GM06990 (cell line): Measurements from ENCODE around the gene ASCC3.

Experiments
- DNase-seq: peaks from one replicate; pipeline ENCODE4 v3.0.0-alpha.2; 2011; ENCODE audit not compliant: insufficient read length; ENCODE audit errors: extremely low read depth
- H3K27me3 ChIP-seq: replicated peaks from 2 replicates; pipeline ENCODE4 v1.6.0; 2011; ENCODE audit warnings: low read length; ENCODE audit not compliant: control insufficient read depth, insufficient read depth
- H3K36me3 ChIP-seq: 2 replicates; pipeline ENCODE4 v1.5.1; 2011; ENCODE audit warnings: low read length; ENCODE audit not compliant: control insufficient read depth, insufficient read depth
- H3K4me3 ChIP-seq: replicated peaks from 2 replicates; pipeline ENCODE4 v1.5.1; 2011; ENCODE audit warnings: low read depth, mild to moderate bottlenecking, control low read depth, low read length
- TF ChIP-seq, protein P1 (sequence below): IDR thresholded peaks from 2 replicates; pipeline ENCODE4 v1.5.1; 2011; ENCODE audit warnings: low read length, control low read depth, mild to moderate bottlenecking, inconsistent platforms; ENCODE audit not compliant: insufficient read depth, poor library complexity, severe bottlenecking

Gene ASCC3

DNA sequence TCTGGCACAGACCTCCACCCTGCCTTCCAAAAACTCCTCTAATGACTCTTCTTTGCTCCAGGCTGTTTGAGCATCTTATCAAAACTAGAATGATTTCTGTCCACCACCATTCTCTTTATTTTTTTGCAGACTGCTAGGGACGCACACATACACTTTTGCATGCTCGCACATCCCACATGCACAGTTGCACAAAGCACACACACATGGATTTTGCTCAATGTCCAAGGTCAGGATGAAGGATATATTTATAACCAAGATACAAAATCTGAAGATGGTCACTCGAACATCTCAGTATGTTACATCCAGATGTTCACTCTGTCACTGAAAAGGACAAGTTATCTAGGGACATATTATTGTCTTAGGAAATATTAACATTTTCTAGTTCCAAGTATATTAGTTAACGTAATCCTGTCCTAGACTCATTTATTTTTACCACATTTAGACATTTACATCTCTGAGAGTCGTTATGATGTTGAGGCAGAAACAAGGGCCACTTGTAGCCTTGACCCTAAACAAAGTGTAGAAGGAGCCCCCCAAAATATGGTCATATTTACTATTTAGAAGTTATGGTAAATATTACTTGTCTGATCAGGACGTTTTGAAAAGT is 413.0 kb downstream of the ASCC3 start:
- TF ChIP-seq, protein P1, sequence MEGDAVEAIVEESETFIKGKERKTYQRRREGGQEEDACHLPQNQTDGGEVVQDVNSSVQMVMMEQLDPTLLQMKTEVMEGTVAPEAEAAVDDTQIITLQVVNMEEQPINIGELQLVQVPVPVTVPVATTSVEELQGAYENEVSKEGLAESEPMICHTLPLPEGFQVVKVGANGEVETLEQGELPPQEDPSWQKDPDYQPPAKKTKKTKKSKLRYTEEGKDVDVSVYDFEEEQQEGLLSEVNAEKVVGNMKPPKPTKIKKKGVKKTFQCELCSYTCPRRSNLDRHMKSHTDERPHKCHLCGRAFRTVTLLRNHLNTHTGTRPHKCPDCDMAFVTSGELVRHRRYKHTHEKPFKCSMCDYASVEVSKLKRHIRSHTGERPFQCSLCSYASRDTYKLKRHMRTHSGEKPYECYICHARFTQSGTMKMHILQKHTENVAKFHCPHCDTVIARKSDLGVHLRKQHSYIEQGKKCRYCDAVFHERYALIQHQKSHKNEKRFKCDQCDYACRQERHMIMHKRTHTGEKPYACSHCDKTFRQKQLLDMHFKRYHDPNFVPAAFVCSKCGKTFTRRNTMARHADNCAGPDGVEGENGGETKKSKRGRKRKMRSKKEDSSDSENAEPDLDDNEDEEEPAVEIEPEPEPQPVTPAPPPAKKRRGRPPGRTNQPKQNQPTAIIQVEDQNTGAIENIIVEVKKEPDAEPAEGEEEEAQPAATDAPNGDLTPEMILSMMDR, result no peak
- H3K36me3 ChIP-seq, result no peaks in the 10 kb centered on the region
- H3K27me3 ChIP-seq, result peaks cover 5% of the 10 kb centered on the region
- no peak for DNase-seq
- no peak overlapping the region for H3K4me3 ChIP-seq

DNA sequence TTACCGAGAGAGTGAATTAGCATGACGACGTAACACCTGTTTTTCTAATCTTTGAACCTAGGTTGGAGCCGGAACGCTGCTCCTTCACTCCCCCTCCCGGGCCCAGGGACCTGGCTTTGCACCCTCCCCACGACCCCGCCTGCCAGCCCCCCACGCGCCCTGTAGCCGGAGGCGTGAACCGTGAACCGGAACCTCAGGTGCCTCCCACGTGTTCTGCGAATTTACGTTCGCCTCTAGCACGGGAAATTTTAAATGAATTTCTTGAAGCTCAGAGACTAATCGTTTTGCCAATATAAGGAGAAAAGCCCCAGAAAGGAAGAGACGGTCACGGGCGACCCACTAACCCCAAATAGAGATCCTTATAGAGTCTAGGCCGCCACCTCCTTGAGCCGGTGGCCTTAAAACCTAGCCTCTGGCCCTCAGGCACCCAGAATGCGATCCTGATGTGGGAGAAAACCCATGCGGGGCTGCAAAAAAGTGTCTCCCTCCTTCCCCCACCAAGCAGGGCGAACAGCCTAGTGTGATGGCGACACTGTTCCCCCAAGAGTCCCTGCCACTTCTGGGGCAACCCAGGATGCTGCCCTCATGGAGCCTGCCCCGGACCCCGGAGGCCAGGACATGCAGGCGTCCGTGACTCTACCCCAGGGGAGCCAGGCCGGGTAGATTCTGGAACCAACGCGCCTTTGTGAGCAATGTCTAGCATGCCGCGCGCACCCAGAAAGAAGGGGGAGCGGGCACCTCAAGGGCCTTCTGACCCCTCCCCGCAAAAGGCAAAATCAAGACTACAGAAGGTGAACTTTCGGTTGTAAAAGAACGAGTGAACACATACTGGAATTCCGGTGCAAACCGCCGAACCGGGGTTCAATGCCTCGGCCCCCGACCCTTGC is 413.8 kb downstream of the ASCC3 start:
- peaks cover 5% of the 10 kb centered on the region for H3K27me3 ChIP-seq
- H3K4me3 ChIP-seq, result no peak overlapping the region
- no peak for DNase-seq
- TF ChIP-seq, protein P1, result no peak
- no peaks in the 10 kb centered on the region for H3K36me3 ChIP-seq

DNA sequence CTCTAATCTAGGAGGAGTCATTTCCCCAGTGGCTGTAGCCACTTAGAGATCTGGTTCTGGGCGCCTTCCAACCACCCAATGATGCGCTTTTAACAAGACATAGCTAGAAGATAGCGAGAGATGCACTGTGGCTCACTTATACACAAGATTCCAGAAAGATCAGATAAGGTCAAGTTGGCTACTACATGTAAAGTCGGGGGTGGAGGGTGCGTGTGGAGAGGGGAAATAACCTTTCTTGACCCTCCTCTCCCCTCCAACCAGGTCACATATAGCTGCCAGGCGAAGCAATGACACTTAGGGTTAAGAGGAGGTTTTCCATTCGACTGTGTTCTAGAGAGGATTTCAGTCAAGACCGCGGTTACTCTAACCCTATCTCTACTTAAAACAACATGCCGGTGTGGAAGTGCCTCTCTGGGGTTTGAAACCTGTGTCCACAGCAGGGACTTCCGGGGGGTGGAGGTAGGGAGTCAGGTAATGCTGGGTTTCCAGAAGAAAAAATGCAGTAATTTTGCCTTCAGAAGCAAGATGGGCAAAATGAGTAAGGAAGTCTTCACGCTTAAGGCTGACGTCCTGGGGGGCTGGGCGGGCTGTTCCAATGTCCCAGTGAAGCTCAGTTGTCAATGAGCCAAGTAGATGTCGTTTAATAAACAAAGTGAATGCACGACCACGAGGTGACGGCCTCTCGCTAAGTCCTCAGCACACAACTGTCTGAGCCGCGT is 414.6 kb downstream of the ASCC3 start:
- no peak for DNase-seq
- Histone ChIP-seq H3K4me3 (no peak overlapping the region; the same call in 1 of the 2 replicates), H3K36me3 (no peaks in the 10 kb centered on the region), H3K27me3 (peaks cover 5% of the 10 kb centered on the region)
- TF ChIP-seq, protein P1, result no peak

DNA sequence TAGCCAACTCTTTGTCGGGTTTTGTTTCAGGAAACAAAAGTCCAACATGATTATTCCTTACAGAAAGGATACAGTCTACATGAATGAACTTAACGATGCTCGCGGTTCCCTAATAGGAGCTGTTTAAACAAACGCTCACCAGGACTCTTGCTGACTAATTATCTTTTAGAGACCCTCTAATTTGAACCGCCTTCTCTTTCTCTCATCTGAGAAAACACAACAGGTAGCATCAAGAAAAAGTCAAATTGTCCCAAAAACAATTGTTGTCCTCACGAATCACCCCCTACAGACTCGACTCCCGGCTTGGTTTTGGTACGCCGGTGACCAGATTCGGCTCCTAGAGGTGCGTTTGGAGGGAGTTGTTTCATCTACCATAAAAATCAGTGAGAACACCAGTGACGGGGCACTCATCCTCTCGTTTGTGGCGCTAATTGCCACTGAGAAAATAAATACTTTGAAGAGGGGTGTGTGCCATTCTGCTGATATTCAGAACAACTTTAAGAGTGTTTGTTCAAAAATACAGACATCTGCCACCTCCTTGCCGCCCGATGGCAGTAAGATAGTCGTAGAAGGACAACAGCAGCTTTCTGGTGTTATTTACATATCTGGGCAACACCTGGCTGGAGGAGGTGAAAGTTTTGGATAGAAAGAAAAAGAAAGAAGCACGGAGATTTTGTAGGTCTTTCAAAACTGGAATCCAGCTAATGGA is 415.3 kb downstream of the ASCC3 start:
- H3K36me3 ChIP-seq, result no peaks in the 10 kb centered on the region
- peaks cover 5% of the 10 kb centered on the region for H3K27me3 ChIP-seq
- no peak for DNase-seq
- TF ChIP-seq, protein P1, result no peak
- H3K4me3 ChIP-seq, result no peak overlapping the region

DNA sequence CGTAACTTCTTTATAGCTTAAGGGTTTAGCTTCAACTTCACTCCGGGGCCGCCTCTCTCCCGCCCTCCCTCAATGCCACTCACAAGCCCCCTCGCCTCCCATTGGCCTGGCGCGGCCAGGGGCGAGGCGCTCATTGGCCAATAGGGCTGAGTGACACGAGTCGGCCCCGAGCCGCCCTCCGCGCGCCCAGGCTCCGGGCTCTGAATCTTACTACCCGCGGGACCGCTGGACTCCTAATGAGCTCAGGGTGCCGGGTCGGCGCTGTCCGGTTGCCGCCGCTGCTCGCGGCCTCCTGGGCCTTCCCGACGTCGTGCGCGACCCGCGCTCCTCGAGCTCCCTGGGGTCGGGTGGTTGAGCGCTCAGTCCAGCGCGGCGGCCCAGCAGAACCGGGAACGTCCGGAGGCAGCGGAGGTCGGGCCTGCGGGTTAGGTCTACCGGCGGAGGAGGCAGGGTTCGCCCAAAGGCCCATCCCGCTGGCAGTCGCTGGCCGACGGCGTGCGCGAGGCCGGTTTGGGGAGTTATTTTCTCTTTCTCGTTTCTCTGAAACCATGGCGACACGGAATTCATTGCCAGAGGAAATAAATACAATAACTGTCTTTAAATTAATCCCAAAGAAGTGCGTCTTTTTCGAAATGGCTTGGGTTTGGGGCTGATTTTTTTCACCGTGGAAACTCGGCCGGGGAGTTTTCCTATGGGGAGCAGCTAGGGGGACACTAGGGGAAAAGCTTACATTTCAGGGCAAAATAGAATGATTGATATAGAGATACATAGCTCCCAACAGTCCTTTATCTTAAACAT is 416.0 kb downstream of the ASCC3 start, which contains the start of gene SIM1:
TSS of gene SIM1 (minus strand) at position 19 of the 798 bp plus-strand sequence. CDS start 1,453 bp downstream, outside the sequence.
- Histone ChIP-seq H3K27me3 (peaks cover 5% of the 10 kb centered on the region), H3K36me3 (no peaks in the 10 kb centered on the region), H3K4me3 (no peak within 1 kb of the TSS)
- TF ChIP-seq, protein P1, result no peak
- DNase-seq, result peak; percentile 36
